Central memory CD8-positive, alpha-beta T cell (primary cell): ENCODE results near the gene MAPK14.

ENCODE experiments used
- ATAC-seq: fragments of 150-1000 bp; cut with Tn5 transposase; replicated peaks from 2 replicates; pipeline ENCODE4 v1.10.0; 2022; ENCODE audit warnings: mild to moderate bottlenecking, moderate FRiP score, moderate number of reproducible peaks; ENCODE audit not compliant: poor library complexity, severe bottlenecking; ENCODE audit errors: extremely low read depth
- DNase-seq, 2 donors: peaks; one replicate each; pipeline ENCODE4 v3.0.0; 2021; ENCODE audit warnings: low spot score in 2 of 2
- H3K27ac Mint-ChIP-seq: one replicate; pipeline ENCODE4 v1.8.0; 2022; ENCODE audit warnings: low read depth, mild to moderate bottlenecking, moderate library complexity, mixed read lengths
- H3K27me3 Mint-ChIP-seq: one replicate; pipeline ENCODE4 v1.8.0; 2022; ENCODE audit warnings: mixed read lengths
- H3K36me3 Mint-ChIP-seq: one replicate; pipeline ENCODE4 v1.8.0; 2022; ENCODE audit warnings: mild to moderate bottlenecking, moderate library complexity, mixed read lengths; ENCODE audit not compliant: insufficient read depth
- H3K4me1 Mint-ChIP-seq: one replicate; pipeline ENCODE4 v1.8.0; 2022; ENCODE audit warnings: mixed read lengths
- H3K4me3 Mint-ChIP-seq: one replicate; pipeline ENCODE4 v1.8.0; 2022; ENCODE audit warnings: mild to moderate bottlenecking, moderate library complexity, mixed read lengths
- H3K9me3 Mint-ChIP-seq: one replicate; pipeline ENCODE4 v1.8.0; 2022; ENCODE audit warnings: mixed read lengths

The MAPK14 gene

DNA sequence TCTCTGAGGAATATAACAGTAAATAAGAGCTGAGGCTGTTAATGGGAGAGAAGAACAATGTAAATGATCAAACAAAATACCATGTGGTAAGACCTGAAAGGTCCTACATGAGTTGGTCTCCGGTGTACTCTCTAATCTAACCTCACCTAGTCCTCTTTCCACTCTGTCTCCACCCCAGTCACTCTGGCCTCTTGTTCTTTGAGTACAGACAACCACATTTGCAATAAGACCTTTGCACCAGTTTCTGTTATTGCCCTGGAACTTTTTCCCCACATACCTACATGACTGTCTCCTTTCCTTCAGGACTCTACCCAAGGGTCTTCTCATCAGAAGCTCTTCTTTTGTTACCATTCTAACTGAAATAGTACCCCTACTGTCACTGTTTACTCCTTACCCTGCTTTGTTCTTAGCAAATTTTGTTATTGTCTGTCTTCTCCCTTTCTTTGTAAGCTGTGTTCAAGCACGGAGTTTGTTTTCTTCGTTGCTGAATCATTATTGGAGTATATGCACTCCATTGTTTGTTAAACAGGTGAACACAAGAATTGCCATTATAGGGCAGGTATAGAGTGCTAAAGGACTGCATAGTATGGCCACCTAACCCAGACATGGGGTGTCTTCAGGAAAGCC, 37.3 kb downstream of the MAPK14 start:
- no peaks in the 10 kb centered on the region for H3K9me3 Mint-ChIP-seq
- H3K27ac Mint-ChIP-seq, result peak overlapping the region; percentile 45
- H3K27me3 Mint-ChIP-seq, result no peaks in the 10 kb centered on the region
- ATAC-seq (no peak), DNase-seq (no peak)
- peaks cover 62% of the 10 kb centered on the region for H3K4me1 Mint-ChIP-seq
- peaks cover 9% of the 10 kb centered on the region for H3K36me3 Mint-ChIP-seq
- no peak overlapping the region for H3K4me3 Mint-ChIP-seq

- no peaks in the 10 kb centered on the region for H3K27me3 Mint-ChIP-seq
- H3K9me3 Mint-ChIP-seq, result no peaks in the 10 kb centered on the region
- ATAC-seq, result no peak
- DNase-seq, result no peak
- no peak overlapping the region for H3K4me3 Mint-ChIP-seq
- H3K4me1 Mint-ChIP-seq, result peaks cover 60% of the 10 kb centered on the region
- peaks cover 2% of the 10 kb centered on the region for H3K36me3 Mint-ChIP-seq
- H3K27ac Mint-ChIP-seq, result peak overlapping the region; percentile 45
Measured at GRCh38 chr6:36065916-36066315, 38.3 kb downstream of the MAPK14 start.

DNA sequence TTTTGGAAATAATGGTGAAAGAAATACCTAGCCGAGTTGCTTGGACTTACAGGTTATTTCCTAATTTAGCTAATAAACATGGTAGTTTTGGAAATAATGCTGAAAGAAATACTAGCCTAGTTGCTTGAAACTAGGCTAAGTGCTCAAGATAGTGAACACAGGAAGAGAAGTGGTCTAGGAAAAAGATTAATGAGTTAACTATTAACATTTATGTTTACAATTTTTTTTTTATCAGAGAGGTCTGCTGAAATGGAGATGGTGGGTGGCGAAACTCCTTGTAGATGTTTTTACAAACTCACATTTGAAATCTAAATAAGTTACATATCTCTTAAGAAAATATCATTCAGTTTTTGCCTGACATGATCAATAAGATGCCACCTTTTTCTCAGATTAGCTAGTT, 39.2 kb downstream of the MAPK14 start:
- DNase-seq (no peak), ATAC-seq (no peak)
- H3K4me3 Mint-ChIP-seq, result no peak overlapping the region
- peak overlapping the region; percentile 45 for H3K27ac Mint-ChIP-seq
- no peaks in the 10 kb centered on the region for H3K27me3 Mint-ChIP-seq
- H3K4me1 Mint-ChIP-seq, result peaks cover 67% of the 10 kb centered on the region
- H3K9me3 Mint-ChIP-seq, result no peaks in the 10 kb centered on the region
- H3K36me3 Mint-ChIP-seq, result peaks cover 1% of the 10 kb centered on the region

DNA sequence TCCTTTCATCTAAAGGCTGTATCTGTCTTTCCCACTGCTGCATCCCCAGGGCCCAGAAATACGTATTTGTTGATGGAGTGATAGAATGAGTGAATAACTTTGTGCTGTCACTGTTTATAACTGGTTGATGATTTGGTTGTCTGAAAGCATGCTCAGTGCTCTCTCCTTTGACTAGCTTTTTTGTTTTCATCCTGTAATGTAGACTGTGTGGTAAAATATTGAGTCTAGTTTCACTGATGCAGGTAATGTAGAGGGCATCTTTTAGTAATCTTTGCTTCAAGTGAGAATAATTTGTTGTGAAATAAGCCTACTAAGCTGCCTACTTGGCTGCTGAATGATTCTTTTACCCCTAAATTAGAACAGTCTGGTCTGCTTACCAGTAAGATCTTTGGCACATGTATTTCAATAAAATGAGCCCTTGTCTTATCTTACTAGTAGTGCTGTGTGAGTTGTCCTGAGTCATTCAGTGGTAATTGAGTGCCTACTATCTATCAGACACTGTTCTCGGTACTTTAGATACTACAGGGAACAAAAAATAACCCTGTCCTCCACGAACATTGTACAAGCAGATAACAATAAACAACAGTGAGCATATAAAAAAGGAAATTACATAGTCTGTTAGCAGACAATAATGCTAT, 39.9 kb downstream of the MAPK14 start:
- H3K4me1 Mint-ChIP-seq, result peaks cover 70% of the 10 kb centered on the region
- H3K36me3 Mint-ChIP-seq, result peaks cover 1% of the 10 kb centered on the region
- no peak overlapping the region for H3K4me3 Mint-ChIP-seq

DNA sequence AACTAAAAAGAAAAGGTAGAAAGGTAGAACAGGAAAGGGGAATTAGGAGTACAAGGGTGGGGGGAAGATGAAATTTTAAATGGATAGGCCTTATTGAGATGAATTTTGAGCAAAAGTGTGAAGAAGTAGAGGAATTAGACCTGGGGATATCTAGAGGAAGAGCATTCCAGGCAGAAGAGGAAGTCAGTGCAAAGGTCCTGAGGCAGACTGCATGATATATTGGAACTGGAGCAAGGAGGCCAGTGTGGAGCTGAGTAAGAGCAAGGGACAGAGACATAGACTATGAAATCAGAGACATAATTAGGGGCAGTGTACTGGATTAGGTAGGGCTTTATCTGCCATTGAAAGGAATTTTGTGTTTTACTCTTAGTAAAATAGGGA, 40.4 kb downstream of the MAPK14 start:
- Mint-ChIP-seq H3K4me3 (no peak overlapping the region), H3K27me3 (no peaks in the 10 kb centered on the region), H3K4me1 (peaks cover 70% of the 10 kb centered on the region), H3K9me3 (no peaks in the 10 kb centered on the region), H3K27ac (peak overlapping the region; percentile 0), H3K36me3 (peaks cover 1% of the 10 kb centered on the region)
- DNase-seq (no peak), ATAC-seq (no peak)

More for the DNA sequence above, 39.9 kb downstream of the MAPK14 start:
- DNase-seq (no peak), ATAC-seq (no peak)
- H3K9me3 Mint-ChIP-seq, result no peaks in the 10 kb centered on the region
- peak overlapping the region; percentile 0 for H3K27ac Mint-ChIP-seq
- no peaks in the 10 kb centered on the region for H3K27me3 Mint-ChIP-seq

- Mint-ChIP-seq H3K9me3 (no peaks in the 10 kb centered on the region), H3K27me3 (no peaks in the 10 kb centered on the region), H3K27ac (peak overlapping the region; percentile 0), H3K4me1 (peaks cover 74% of the 10 kb centered on the region), H3K36me3 (peaks cover 1% of the 10 kb centered on the region), H3K4me3 (no peak overlapping the region)
- no peak for DNase-seq
- ATAC-seq, result no peak
Measured at GRCh38 chr6:36068586-36068985, 41.0 kb downstream of the MAPK14 start.

DNA sequence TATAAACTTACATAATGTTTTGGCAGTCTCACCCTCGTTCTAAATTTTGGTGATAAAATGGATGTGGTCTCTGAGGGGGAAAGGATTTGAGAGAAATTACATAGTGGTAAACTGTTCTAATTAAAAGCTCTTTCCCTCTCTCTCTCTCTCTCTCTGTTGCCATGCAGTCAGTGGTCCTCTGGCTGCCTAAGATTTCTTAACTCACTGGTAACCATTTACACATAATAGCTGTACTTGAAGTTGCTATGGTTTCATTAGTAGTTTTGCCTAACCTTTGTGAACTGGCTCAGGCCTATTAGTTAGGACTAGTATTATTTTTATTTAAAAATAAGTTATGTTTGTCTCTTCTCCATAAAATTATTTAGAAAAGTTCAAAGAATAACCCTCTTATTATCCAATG, 42.0 kb downstream of the MAPK14 start:
- H3K27ac Mint-ChIP-seq, result no peak overlapping the region
- H3K9me3 Mint-ChIP-seq, result no peaks in the 10 kb centered on the region
- peaks cover 73% of the 10 kb centered on the region for H3K4me1 Mint-ChIP-seq
- H3K27me3 Mint-ChIP-seq, result no peaks in the 10 kb centered on the region
- ATAC-seq (no peak), DNase-seq (no peak)
- peaks cover 6% of the 10 kb centered on the region for H3K36me3 Mint-ChIP-seq
- no peak overlapping the region for H3K4me3 Mint-ChIP-seq

DNA sequence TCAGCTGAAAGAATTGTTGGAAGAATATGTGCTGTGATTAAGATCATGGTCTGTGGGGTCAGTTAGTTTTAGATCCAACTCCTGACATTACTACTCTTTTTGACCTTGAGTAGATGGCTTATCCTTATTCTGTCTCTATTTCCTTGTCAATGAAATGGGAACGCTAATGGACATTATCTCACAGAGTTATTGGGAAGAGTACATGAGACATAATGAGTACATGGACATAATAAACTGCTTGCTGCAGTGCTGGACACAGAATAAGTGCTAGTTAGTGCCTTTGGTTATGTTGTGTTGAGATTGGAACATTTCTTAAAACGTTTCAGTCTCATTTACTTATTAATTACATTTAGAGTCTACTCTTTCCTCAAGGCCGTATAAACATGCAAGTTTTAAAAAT, 42.6 kb downstream of the MAPK14 start:
- DNase-seq, result no peak
- no peaks in the 10 kb centered on the region for H3K9me3 Mint-ChIP-seq
- H3K4me1 Mint-ChIP-seq, result peaks cover 69% of the 10 kb centered on the region
- no peak overlapping the region for H3K4me3 Mint-ChIP-seq
- ATAC-seq, result no peak
- H3K27me3 Mint-ChIP-seq, result no peaks in the 10 kb centered on the region
- peaks cover 6% of the 10 kb centered on the region for H3K36me3 Mint-ChIP-seq
- no peak overlapping the region for H3K27ac Mint-ChIP-seq

GRCh38 chr6:36071281-36071680, 43.7 kb downstream of the MAPK14 start:
- H3K4me3 Mint-ChIP-seq, result no peak overlapping the region
- peaks cover 64% of the 10 kb centered on the region for H3K4me1 Mint-ChIP-seq
- ATAC-seq, result no peak
- peaks cover 7% of the 10 kb centered on the region for H3K36me3 Mint-ChIP-seq
- no peak overlapping the region for H3K27ac Mint-ChIP-seq
- no peaks in the 10 kb centered on the region for H3K9me3 Mint-ChIP-seq
- DNase-seq, result no peak
- H3K27me3 Mint-ChIP-seq, result no peaks in the 10 kb centered on the region

GRCh38 chr6:36071714-36072113, 44.1 kb downstream of the MAPK14 start:
- DNase-seq (no peak), ATAC-seq (no peak)
- H3K27me3 Mint-ChIP-seq, result no peaks in the 10 kb centered on the region
- H3K36me3 Mint-ChIP-seq, result peaks cover 7% of the 10 kb centered on the region
- H3K9me3 Mint-ChIP-seq, result no peaks in the 10 kb centered on the region
- no peak overlapping the region for H3K4me3 Mint-ChIP-seq
- no peak overlapping the region for H3K27ac Mint-ChIP-seq
- peaks cover 60% of the 10 kb centered on the region for H3K4me1 Mint-ChIP-seq

DNA sequence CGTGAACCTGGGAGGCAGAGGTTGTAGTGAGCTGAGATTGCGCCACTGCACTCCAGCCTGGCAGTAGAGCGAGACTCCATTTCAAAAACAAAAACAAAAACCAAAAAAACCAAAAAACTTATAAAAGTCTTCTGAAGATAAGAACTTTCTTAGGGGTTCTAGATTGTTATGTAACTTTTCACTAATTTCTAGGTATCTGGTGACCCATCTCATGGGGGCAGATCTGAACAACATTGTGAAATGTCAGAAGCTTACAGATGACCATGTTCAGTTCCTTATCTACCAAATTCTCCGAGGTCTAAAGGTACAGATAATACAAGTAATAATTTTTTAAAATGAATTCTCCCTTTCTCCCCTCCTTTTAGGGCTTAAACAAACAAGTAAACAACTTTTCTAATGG, 45.1 kb downstream of the MAPK14 start:
- H3K9me3 Mint-ChIP-seq, result no peaks in the 10 kb centered on the region
- DNase-seq (no peak), ATAC-seq (no peak)
- no peaks in the 10 kb centered on the region for H3K27me3 Mint-ChIP-seq
- peaks cover 7% of the 10 kb centered on the region for H3K36me3 Mint-ChIP-seq
- H3K4me3 Mint-ChIP-seq, result no peak overlapping the region
- peaks cover 53% of the 10 kb centered on the region for H3K4me1 Mint-ChIP-seq
- no peak overlapping the region for H3K27ac Mint-ChIP-seq

- Mint-ChIP-seq H3K9me3 (no peaks in the 10 kb centered on the region), H3K36me3 (peaks cover 10% of the 10 kb centered on the region), H3K27ac (no peak overlapping the region), H3K4me1 (peaks cover 44% of the 10 kb centered on the region), H3K4me3 (no peak overlapping the region), H3K27me3 (no peaks in the 10 kb centered on the region)
- DNase-seq, result no peak
- no peak for ATAC-seq
Measured at GRCh38 chr6:36073587-36073986, 46.0 kb downstream of the MAPK14 start.

DNA sequence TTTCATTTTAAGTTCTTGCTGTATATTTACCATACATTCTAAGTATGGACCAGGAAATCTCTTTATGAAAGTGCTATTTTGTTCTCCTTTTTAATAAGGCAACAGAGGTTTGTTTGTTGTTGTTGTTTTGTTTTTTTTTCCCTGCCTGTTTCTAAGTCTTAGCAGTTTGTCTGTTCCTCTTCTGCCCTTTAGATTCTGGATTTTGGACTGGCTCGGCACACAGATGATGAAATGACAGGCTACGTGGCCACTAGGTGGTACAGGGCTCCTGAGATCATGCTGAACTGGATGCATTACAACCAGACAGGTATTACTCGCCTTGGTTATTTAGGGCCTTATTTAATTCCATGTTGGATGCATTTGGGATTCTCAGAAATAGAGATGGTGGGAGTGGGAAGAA, 48.0 kb downstream of the MAPK14 start:
- Mint-ChIP-seq H3K4me1 (peaks cover 33% of the 10 kb centered on the region), H3K27me3 (no peaks in the 10 kb centered on the region), H3K4me3 (no peak overlapping the region), H3K9me3 (no peaks in the 10 kb centered on the region), H3K27ac (no peak overlapping the region), H3K36me3 (peaks cover 25% of the 10 kb centered on the region)
- DNase-seq, result no peak
- no peak for ATAC-seq
